Measurements from ENCODE around the gene POLR2H.

DNA sequence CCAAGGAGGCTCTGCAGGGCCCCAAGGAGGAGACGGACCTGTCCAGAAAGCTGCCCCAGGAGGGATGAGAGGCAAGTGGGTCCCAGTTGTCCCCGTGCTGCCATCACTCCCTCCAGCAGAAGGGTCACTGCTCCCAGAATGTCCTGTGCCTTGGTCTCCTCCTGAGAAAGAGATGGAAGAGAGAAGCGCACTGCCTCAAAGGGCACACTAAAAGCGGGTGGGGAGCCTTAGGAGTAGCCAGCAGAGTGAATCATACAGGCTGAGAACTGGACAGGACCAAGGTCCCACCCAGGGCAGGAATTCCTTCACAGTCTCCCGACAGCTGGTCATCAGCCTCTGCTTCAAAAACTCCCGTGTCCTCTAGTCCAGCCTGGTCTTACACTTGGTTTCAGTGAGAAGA is 11.9 kb downstream of the POLR2H start:
- TF ChIP-seq CTCF (IDR thresholded peaks at IDR 0.05) (no peak), POLR2A (IDR thresholded peaks at IDR 0.05) (no peak)
